ENCODE measurements around the gene MBOAT1. TPM values are rescaled to one million over a fixed set of nuclear protein-coding genes. Genes with fewer than 3 reads are reported as not detected.

MBOAT1 gene
- polyA plus RNA-seq, 3 donors, result 6.8 to 59.1 (median 8.1) TPM

GRCh38 chr6:20071998-20072397 is 140.3 kb downstream of the MBOAT1 start:
- Histone ChIP-seq H3K4me3 (replicated peaks in 1 of 3; ENCODE audit: low read depth in 2 of 3, low read length in 3 of 3) (no peak overlapping the region), H3K27me3 (ENCODE audit: control insufficient read depth in 2 of 2, insufficient read depth in 2 of 2, low read length in 2 of 2) (no peaks in the 10 kb centered on the region), H3K27ac (ENCODE audit: low read depth in 1 of 2, low read length in 2 of 2) (no peak overlapping the region), H4K20me1 (ENCODE audit: insufficient read depth, low read length) (no peaks in the 10 kb centered on the region), H3K9me3 (replicated peaks in 1 of 2; ENCODE audit: control insufficient read depth in 1 of 2, insufficient read depth in 1 of 2, low read length in 2 of 2) (peaks cover 0 to 20% of the 10 kb centered on the region in 2 donors), H3K4me2 (replicated peaks; ENCODE audit: extremely low read depth, low read length, poor library complexity, severe bottlenecking) (no peak overlapping the region), H3K4me1 (ENCODE audit: control insufficient read depth in 1 of 2, insufficient read depth in 2 of 2, low read length in 2 of 2) (no peaks in the 10 kb centered on the region), H3K79me2 (ENCODE audit: insufficient read depth, low read length) (no peaks in the 10 kb centered on the region), H2AFZ (ENCODE audit: insufficient read depth, low read depth, low read length, poor library complexity, severe bottlenecking) (no peak overlapping the region), H3K9ac (ENCODE audit: insufficient read depth, low read length, poor library complexity, severe bottlenecking) (no peak overlapping the region), H3K36me3 (replicated peaks in 1 of 2; ENCODE audit: control insufficient read depth in 1 of 2, insufficient read depth in 2 of 2, low read length in 2 of 2) (no peaks in the 10 kb centered on the region)
- no peak for DNase-seq
- Mint-ChIP-seq H3K36me3 (no peaks in the 10 kb centered on the region), H3K27ac (no peak overlapping the region), H3K4me1 (peaks cover 5% of the 10 kb centered on the region), H3K9me3 (peaks cover 13 to 26% (median 21%) of the 10 kb centered on the region in 7 donors), H3K27me3 (ENCODE audit: low read depth in 3 of 3) (peaks cover 4 to 5% (median 4%) of the 10 kb centered on the region in 3 donors), H3K4me3 (no peak overlapping the region)
- intact Hi-C loops (cut with micrococcal nuclease), result no loop called here
- no peak for TF ChIP-seq CTCF (IDR thresholded peaks at IDR 0.05)
- 81% methylated on average over 3 of the region's 6 CpGs for WGBS (ENCODE audit: insufficient coverage)

GRCh38 chr6:20070047-20070446 is 142.2 kb downstream of the MBOAT1 start:
- Histone ChIP-seq H3K27ac (ENCODE audit: low read depth in 1 of 2, low read length in 2 of 2) (no peak overlapping the region), H3K27me3 (ENCODE audit: control insufficient read depth in 2 of 2, insufficient read depth in 2 of 2, low read length in 2 of 2) (no peaks in the 10 kb centered on the region), H3K4me2 (replicated peaks; ENCODE audit: extremely low read depth, low read length, poor library complexity, severe bottlenecking) (no peak overlapping the region), H3K4me3 (replicated peaks in 1 of 3; ENCODE audit: low read depth in 2 of 3, low read length in 3 of 3) (no peak overlapping the region), H3K4me1 (ENCODE audit: control insufficient read depth in 1 of 2, insufficient read depth in 2 of 2, low read length in 2 of 2) (no peaks in the 10 kb centered on the region), H4K20me1 (ENCODE audit: insufficient read depth, low read length) (no peaks in the 10 kb centered on the region), H2AFZ (ENCODE audit: insufficient read depth, low read depth, low read length, poor library complexity, severe bottlenecking) (no peak overlapping the region), H3K9ac (ENCODE audit: insufficient read depth, low read length, poor library complexity, severe bottlenecking) (no peak overlapping the region), H3K9me3 (replicated peaks in 1 of 2; ENCODE audit: control insufficient read depth in 1 of 2, insufficient read depth in 1 of 2, low read length in 2 of 2) (peaks cover 0 to 17% of the 10 kb centered on the region in 2 donors), H3K36me3 (replicated peaks in 1 of 2; ENCODE audit: control insufficient read depth in 1 of 2, insufficient read depth in 2 of 2, low read length in 2 of 2) (no peaks in the 10 kb centered on the region), H3K79me2 (ENCODE audit: insufficient read depth, low read length) (no peaks in the 10 kb centered on the region)
- Mint-ChIP-seq H3K9me3 (peaks cover 0 to 17% (median 11%) of the 10 kb centered on the region in 7 donors), H3K27me3 (ENCODE audit: low read depth in 3 of 3) (peaks cover 4 to 5% (median 4%) of the 10 kb centered on the region in 3 donors), H3K27ac (no peak overlapping the region), H3K4me1 (peaks cover 5% of the 10 kb centered on the region), H3K4me3 (no peak overlapping the region), H3K36me3 (no peaks in the 10 kb centered on the region)
- WGBS (ENCODE audit: insufficient coverage), result 86% methylated on average over 2 of the region's 3 CpGs
- no peak for TF ChIP-seq CTCF (IDR thresholded peaks at IDR 0.05)
- intact Hi-C loops (cut with micrococcal nuclease), result no loop called here
- DNase-seq, result no peak
